WTC11 (cell line): ENCODE data around the gene TPBG.

ENCODE experiments used
- ATF2 ChIP-seq: sonication (generic); formaldehyde crosslinking; IDR thresholded peaks from 2 replicates; pipeline ENCODE4 v1.8.1; 2022; ENCODE audit warnings: low read depth, missing genetic modification reagents, borderline replicate concordance
- CTCF ChIP-seq: fragments of 200-600 bp; IDR thresholded peaks from 2 replicates; pipeline ENCODE4 v1.8.0; 2022; ENCODE audit warnings: antibody characterized with exemption
- E2F5 ChIP-seq: sonication (generic); formaldehyde crosslinking; IDR thresholded peaks from 2 replicates; pipeline ENCODE4 v1.8.1; 2022; ENCODE audit warnings: mild to moderate bottlenecking, moderate library complexity, missing genetic modification reagents
- FOXK1 ChIP-seq: sonication (generic); formaldehyde crosslinking; IDR thresholded peaks from 2 replicates; pipeline ENCODE4 v1.8.0; 2022; ENCODE audit warnings: mild to moderate bottlenecking, moderate library complexity, missing genetic modification reagents
- FOXP1 ChIP-seq: sonication (generic); formaldehyde crosslinking; IDR thresholded peaks from 2 replicates; pipeline ENCODE4 v1.8.0; 2022; ENCODE audit warnings: missing genetic modification reagents, mild to moderate bottlenecking, moderate library complexity, borderline replicate concordance
- MAX ChIP-seq: sonication (generic); formaldehyde crosslinking; IDR thresholded peaks from 2 replicates; pipeline ENCODE4 v1.8.0; 2022; ENCODE audit warnings: mild to moderate bottlenecking, missing genetic modification reagents
- OVOL2 ChIP-seq: fragments of 250-450 bp; sonication (Bioruptor Pico); IDR thresholded peaks from 2 replicates; pipeline ENCODE4 v1.9.0; 2021; ENCODE audit warnings: mild to moderate bottlenecking, borderline replicate concordance
- RELA ChIP-seq: sonication (generic); formaldehyde crosslinking; IDR thresholded peaks from 2 replicates; pipeline ENCODE4 v1.8.1; 2022; ENCODE audit warnings: missing genetic modification reagents, mild to moderate bottlenecking, borderline replicate concordance
- TCF7 ChIP-seq: sonication (generic); formaldehyde crosslinking; IDR thresholded peaks from 2 replicates; pipeline ENCODE4 v1.8.0; 2022; ENCODE audit warnings: mild to moderate bottlenecking, low read depth, missing genetic modification reagents, moderate library complexity
- USF1 ChIP-seq: sonication (generic); formaldehyde crosslinking; IDR thresholded peaks from 2 replicates; pipeline ENCODE4 v1.8.0; 2022; ENCODE audit warnings: mild to moderate bottlenecking, missing genetic modification reagents
- TF ChIP-seq, protein P1 (sequence below): fragments of 250-450 bp; sonication (Bioruptor Pico); IDR thresholded peaks from 2 replicates; pipeline ENCODE4 v1.8.0; 2021; ENCODE audit warnings: mild to moderate bottlenecking

- no peak for TF ChIP-seq CTCF
- TF ChIP-seq TCF7 (CRISPR knock-in tag), result no peak
- TF ChIP-seq MAX, result no peak
- TF ChIP-seq OVOL2 (CRISPR knock-in tag), result no peak
- TF ChIP-seq ATF2, result no peak
- no peak for TF ChIP-seq E2F5 (CRISPR knock-in tag)
- no peak for TF ChIP-seq RELA (CRISPR knock-in tag)
- TF ChIP-seq FOXP1 (CRISPR knock-in tag), result no peak
- TF ChIP-seq FOXK1, result no peak
- no peak for TF ChIP-seq USF1 (CRISPR knock-in tag)
- TF ChIP-seq, protein P1, sequence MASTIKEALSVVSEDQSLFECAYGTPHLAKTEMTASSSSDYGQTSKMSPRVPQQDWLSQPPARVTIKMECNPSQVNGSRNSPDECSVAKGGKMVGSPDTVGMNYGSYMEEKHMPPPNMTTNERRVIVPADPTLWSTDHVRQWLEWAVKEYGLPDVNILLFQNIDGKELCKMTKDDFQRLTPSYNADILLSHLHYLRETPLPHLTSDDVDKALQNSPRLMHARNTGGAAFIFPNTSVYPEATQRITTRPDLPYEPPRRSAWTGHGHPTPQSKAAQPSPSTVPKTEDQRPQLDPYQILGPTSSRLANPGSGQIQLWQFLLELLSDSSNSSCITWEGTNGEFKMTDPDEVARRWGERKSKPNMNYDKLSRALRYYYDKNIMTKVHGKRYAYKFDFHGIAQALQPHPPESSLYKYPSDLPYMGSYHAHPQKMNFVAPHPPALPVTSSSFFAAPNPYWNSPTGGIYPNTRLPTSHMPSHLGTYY (CRISPR knock-in tag), result no peak
Observed at GRCh38 chr6:82396964-82397751, 33.5 kb downstream of the TPBG start.
